ENCODE data around the gene KANK3. TPM values are rescaled to one million over a fixed set of nuclear protein-coding genes. Genes with fewer than 3 reads are reported as not detected.

The KANK3 gene
- total and polyA plus RNA-seq, 10 of the 15 experiments (the other 5 are each of a cell fraction or from before 2014, with no cell fraction given) = 0.03 to 0.93 (median 0.22) TPM; not detected in 1

DNA sequence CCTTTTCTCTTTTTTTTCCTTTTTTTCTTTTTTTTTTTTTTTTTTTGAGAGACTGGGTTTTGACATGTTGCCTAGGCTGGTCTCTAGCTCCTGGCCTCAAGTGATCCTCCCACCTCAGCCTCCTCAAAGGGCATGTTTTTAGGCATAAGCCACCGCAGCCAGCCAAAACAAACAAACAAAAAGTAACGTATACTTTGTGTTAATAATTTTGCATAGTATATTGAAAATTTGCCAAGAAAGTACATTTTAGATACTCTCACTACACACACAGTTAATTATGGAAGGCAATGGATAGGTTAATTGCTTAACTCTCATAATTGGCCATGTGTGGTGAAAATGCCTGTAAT is 45.5 kb upstream of the KANK3 start (continued):
- TF ChIP-seq HDAC2 (IDR thresholded peaks at IDR 0.05) (no peak), E2F8 (IDR thresholded peaks at IDR 0.05; ENCODE audit: low read depth, partially characterized antibody) (no peak), ETV6 (conservative IDR thresholded peaks at IDR 0.05 in 1 of 2, IDR thresholded peaks at IDR 0.05 in 1 of 2; ENCODE audit: borderline replicate concordance in 1 of 2, low read depth in 1 of 2) (no peak), CBX3 (IDR thresholded peaks at IDR 0.05; ENCODE audit: borderline replicate concordance, low read depth) (no peak), PAX8 (IDR thresholded peaks at IDR 0.05) (no peak), TARDBP (IDR thresholded peaks at IDR 0.05; ENCODE audit: borderline replicate concordance) (no peak), STAT1 (conservative IDR thresholded peaks at IDR 0.05) (no peak), LARP7 (IDR thresholded peaks at IDR 0.05) (no peak), REST (IDR thresholded peaks at IDR 0.05; ENCODE audit: low read depth, low read length) (no peak), CHD1 (IDR thresholded peaks at IDR 0.05; ENCODE audit: low read depth, low read length) (no peak), SREBF1 (IDR thresholded peaks at IDR 0.05; ENCODE audit: low read length) (no peak), ZSCAN29 (IDR thresholded peaks at IDR 0.05) (no peak), PRDM15 (CRISPR knock-in tag; IDR thresholded peaks at IDR 0.05) (no peak)

All from GM12878 (cell line).